ENCODE measurements around the gene ANKRD65.
"Not testable (repeated sequence)": the region's sequence is repeated elsewhere in the genome, so short reads cannot be mapped to it uniquely, and the experiment has no call there.

Gene ANKRD65

GRCh38 chr1:1421147-1421906 lies at the start of gene ANKRD65:
Gene ANKRD65, minus strand, starts transcription at chr1:1421276. Its CDS starts 271 bp downstream, at chr1:1421005.
- no peak for DNase-seq (ENCODE audit: low spot score)

- not testable (repeated sequence) for DNase-seq (ENCODE audit: low spot score)
These were observed 47.3 kb upstream of the ANKRD65 start for GRCh38 chr1:1468196-1468985.

GRCh38 chr1:1463312-1463711 lies 42.2 kb upstream of the ANKRD65 start:
- no peak for DNase-seq (ENCODE audit: low spot score)

- DNase-seq (ENCODE audit: low spot score), result peak; percentile 69
These were observed 41.4 kb upstream of the ANKRD65 start for GRCh38 chr1:1462318-1462966.

- DNase-seq (ENCODE audit: low spot score), result no peak
These were observed 40.7 kb upstream of the ANKRD65 start for GRCh38 chr1:1461721-1462317.

GRCh38 chr1:1460540-1461130 lies 39.6 kb upstream of the ANKRD65 start:
- DNase-seq (ENCODE audit: low spot score), result no peak

- not testable (repeated sequence) for DNase-seq (ENCODE audit: low spot score)
These were observed 38.6 kb upstream of the ANKRD65 start for GRCh38 chr1:1459711-1460110.

GRCh38 chr1:1459156-1459555 lies 38.1 kb upstream of the ANKRD65 start:
- DNase-seq (ENCODE audit: low spot score), result not testable (repeated sequence)

GRCh38 chr1:1456683-1457255 lies 35.7 kb upstream of the ANKRD65 start:
- not testable (repeated sequence) for DNase-seq (ENCODE audit: low spot score)

- not testable (repeated sequence) for DNase-seq (ENCODE audit: low spot score)
These were observed 34.9 kb upstream of the ANKRD65 start for GRCh38 chr1:1455934-1456333.

- DNase-seq (ENCODE audit: low spot score), result no peak
These were observed 34.3 kb upstream of the ANKRD65 start for GRCh38 chr1:1455366-1455884.

- DNase-seq (ENCODE audit: low spot score), result not testable (repeated sequence)
These were observed 33.4 kb upstream of the ANKRD65 start for GRCh38 chr1:1454286-1455056.

GRCh38 chr1:1452882-1453281 lies 31.8 kb upstream of the ANKRD65 start:
- no peak for DNase-seq (ENCODE audit: low spot score)

- not testable (repeated sequence) for DNase-seq (ENCODE audit: low spot score)
These were observed 31.3 kb upstream of the ANKRD65 start for GRCh38 chr1:1452365-1452739.

- no peak for DNase-seq (ENCODE audit: low spot score)
These were observed 30.8 kb upstream of the ANKRD65 start for GRCh38 chr1:1451696-1452364.

GRCh38 chr1:1450616-1451015 lies 29.5 kb upstream of the ANKRD65 start:
- DNase-seq (ENCODE audit: low spot score), result not testable (repeated sequence)

GRCh38 chr1:1449099-1449739 lies 28.1 kb upstream of the ANKRD65 start, which contains the start of gene ATAD3C:
Gene ATAD3C, plus strand, starts transcription at chr1:1449689. Its CDS starts 995 bp downstream, at chr1:1450684.
- DNase-seq (ENCODE audit: low spot score), result no peak

GRCh38 chr1:1446631-1447030 lies 25.6 kb upstream of the ANKRD65 start:
- DNase-seq (ENCODE audit: low spot score), result not testable (repeated sequence)

GRCh38 chr1:1442069-1442770 lies 21.1 kb upstream of the ANKRD65 start:
- DNase-seq (ENCODE audit: low spot score), result peak; percentile 1

Data from germinal center (tissue), 1 donor.